Nephron progenitor cell (in vitro differentiated cells): Measurements from ENCODE around the gene MAB21L4.

ENCODE experiments used
- DNase-seq: peaks from one replicate; pipeline ENCODE4 v3.0.0; 2021
- H3K27ac Mint-ChIP-seq: 2 replicates; pipeline ENCODE4 v1.8.0; 2021; ENCODE audit warnings: mild to moderate bottlenecking, moderate library complexity, mixed read lengths
- H3K27me3 Mint-ChIP-seq: 2 replicates; pipeline ENCODE4 v1.8.0; 2021; ENCODE audit warnings: mild to moderate bottlenecking, low read depth, mixed read lengths; ENCODE audit not compliant: poor library complexity
- H3K36me3 Mint-ChIP-seq: 2 replicates; pipeline ENCODE4 v1.8.0; 2021; ENCODE audit warnings: low read depth, mixed read lengths
- H3K4me1 Mint-ChIP-seq: 2 replicates; pipeline ENCODE4 v1.8.0; 2021; ENCODE audit warnings: mixed read lengths
- H3K4me3 Mint-ChIP-seq: 2 replicates; pipeline ENCODE4 v1.8.0; 2021; ENCODE audit warnings: mild to moderate bottlenecking, moderate library complexity, mixed read lengths
- H3K9me3 Mint-ChIP-seq: 2 replicates; pipeline ENCODE4 v1.8.0; 2021; ENCODE audit warnings: mild to moderate bottlenecking, moderate library complexity, mixed read lengths
- CTCF ChIP-seq: fragments of 200-600 bp; sonication (generic); IDR thresholded peaks from 2 replicates; pipeline ENCODE4 v1.5.0; 2021; ENCODE audit warnings: antibody characterized with exemption

The MAB21L4 gene

GRCh38 chr2:240885566-240885965, 10.4 kb downstream of the MAB21L4 start:
- no peak overlapping the region for H3K4me3 Mint-ChIP-seq

DNA sequence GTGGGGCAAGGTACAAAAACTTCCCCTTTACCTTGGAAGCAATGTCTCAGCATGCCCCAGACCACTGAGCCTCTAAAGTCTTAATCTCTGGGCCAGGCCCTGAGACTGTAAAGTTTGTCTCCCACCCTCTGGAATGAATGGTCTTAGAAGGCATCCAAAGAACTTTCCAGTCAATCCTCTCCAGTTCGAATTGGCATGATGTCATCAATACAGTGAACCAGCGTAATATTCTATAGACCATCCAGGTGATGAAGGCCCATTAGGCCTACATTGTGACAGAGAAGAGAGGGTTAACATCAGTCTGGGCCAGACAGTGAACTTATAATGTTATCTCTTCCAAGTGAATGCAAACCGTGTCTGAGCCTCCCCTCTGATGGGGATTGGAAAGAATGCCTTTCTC, 11.2 kb downstream of the MAB21L4 start:
- no peak for TF ChIP-seq CTCF
- H3K4me3 Mint-ChIP-seq: no peak overlapping the region
- no peaks in the 10 kb centered on the region for H3K9me3 Mint-ChIP-seq
- no peak overlapping the region for H3K27ac Mint-ChIP-seq
- no peak for DNase-seq
- no peaks in the 10 kb centered on the region for H3K4me1 Mint-ChIP-seq
- H3K36me3 Mint-ChIP-seq: no peaks in the 10 kb centered on the region
- H3K27me3 Mint-ChIP-seq: peaks cover 19% of the 10 kb centered on the region

More at GRCh38 chr2:240885566-240885965, 10.4 kb downstream of the MAB21L4 start:
- Mint-ChIP-seq H3K27ac (no peak overlapping the region), H3K9me3 (no peaks in the 10 kb centered on the region), H3K36me3 (no peaks in the 10 kb centered on the region), H3K27me3 (peaks cover 15% of the 10 kb centered on the region), H3K4me1 (no peaks in the 10 kb centered on the region)
- TF ChIP-seq CTCF: no peak
- DNase-seq: no peak

GRCh38 chr2:240884221-240884620, 11.7 kb downstream of the MAB21L4 start:
- H3K36me3 Mint-ChIP-seq: no peaks in the 10 kb centered on the region
- H3K27ac Mint-ChIP-seq: no peak overlapping the region
- H3K27me3 Mint-ChIP-seq: peaks cover 19% of the 10 kb centered on the region
- no peak for TF ChIP-seq CTCF
- H3K4me3 Mint-ChIP-seq: no peak overlapping the region
- no peaks in the 10 kb centered on the region for H3K4me1 Mint-ChIP-seq
- no peaks in the 10 kb centered on the region for H3K9me3 Mint-ChIP-seq
- DNase-seq: no peak

DNA sequence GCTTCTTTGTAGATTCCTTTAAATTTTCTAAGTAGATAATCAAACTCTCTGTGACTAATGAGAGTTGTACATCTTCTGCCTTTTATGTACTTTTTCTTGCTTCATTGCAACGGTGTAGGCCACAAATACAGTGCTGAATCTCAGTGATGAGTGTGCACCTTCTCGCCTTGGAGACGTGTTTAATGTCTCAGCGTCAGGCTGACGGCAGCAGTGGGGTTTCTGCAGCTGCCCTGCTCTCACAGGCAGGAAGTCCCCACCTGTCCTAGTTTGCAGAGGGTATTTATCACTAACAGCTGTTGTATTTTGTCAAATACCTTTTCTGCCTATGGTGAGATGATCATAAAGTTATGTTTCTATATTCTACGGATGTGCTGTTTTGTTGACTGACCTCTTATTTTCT, 14.0 kb downstream of the MAB21L4 start:
- Mint-ChIP-seq H3K36me3 (no peaks in the 10 kb centered on the region), H3K4me1 (no peaks in the 10 kb centered on the region), H3K9me3 (no peaks in the 10 kb centered on the region), H3K27me3 (peaks cover 19% of the 10 kb centered on the region), H3K4me3 (no peak overlapping the region), H3K27ac (no peak overlapping the region)
- DNase-seq: no peak
- no peak for TF ChIP-seq CTCF

GRCh38 chr2:240879105-240879504, 16.9 kb downstream of the MAB21L4 start:
- no peak for TF ChIP-seq CTCF
- H3K4me3 Mint-ChIP-seq: no peak overlapping the region
- no peak for DNase-seq
- H3K27ac Mint-ChIP-seq: no peak overlapping the region
- no peaks in the 10 kb centered on the region for H3K4me1 Mint-ChIP-seq
- H3K9me3 Mint-ChIP-seq: no peaks in the 10 kb centered on the region
- H3K36me3 Mint-ChIP-seq: no peaks in the 10 kb centered on the region
- H3K27me3 Mint-ChIP-seq: peaks cover 17% of the 10 kb centered on the region

DNA sequence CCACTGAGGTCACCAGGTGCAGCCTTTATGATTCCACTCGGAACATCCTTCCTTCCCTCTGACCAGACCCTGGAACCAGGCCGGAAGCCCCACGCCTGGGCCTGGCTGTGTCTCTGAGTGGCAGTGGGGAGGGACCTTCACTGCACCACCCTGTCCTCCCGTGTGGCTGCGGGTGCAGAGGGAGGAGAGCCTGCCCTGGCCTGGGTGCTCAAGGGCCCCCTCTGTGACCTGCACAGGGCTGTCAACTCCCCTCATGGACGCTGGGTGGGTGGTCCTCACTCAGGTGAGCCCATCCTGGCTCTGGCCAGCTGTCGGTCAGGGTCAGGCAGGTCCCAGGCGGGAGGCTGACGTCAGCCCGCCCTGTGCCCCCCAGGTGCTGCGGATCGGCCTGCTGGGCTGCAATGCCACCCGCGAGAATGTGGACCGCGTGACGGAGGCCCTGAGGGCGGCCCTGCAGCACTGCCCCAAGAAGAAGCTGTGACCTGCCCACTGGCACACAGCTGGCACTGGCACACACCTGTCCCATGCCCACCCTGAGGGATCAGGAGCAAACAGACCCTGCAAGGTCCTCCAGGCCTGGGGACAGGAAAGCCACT, 17.5 kb downstream of the MAB21L4 start:
- no peaks in the 10 kb centered on the region for H3K36me3 Mint-ChIP-seq
- no peak for DNase-seq
- peaks cover 17% of the 10 kb centered on the region for H3K27me3 Mint-ChIP-seq
- no peaks in the 10 kb centered on the region for H3K4me1 Mint-ChIP-seq
- no peaks in the 10 kb centered on the region for H3K9me3 Mint-ChIP-seq
- H3K4me3 Mint-ChIP-seq: no peak overlapping the region
- TF ChIP-seq CTCF: no peak
- H3K27ac Mint-ChIP-seq: no peak overlapping the region
